H1 (cell line): ENCODE measurements around the gene DNER. TPM values are rescaled to one million over a fixed set of nuclear protein-coding genes. Genes with fewer than 3 reads are reported as not detected.

Experiments
- BCL11A ChIP-seq, 2 experiments: IDR thresholded peaks; one replicate each; pipeline ENCODE4 v1.6.1; 2011; ENCODE audit warnings: low read depth in 2 of 2, low read length in 2 of 2, mild to moderate bottlenecking in 2 of 2
- EGR1 ChIP-seq: IDR thresholded peaks from 2 replicates; pipeline ENCODE4 v1.6.1; 2011; ENCODE audit warnings: low read depth, low read length, borderline replicate concordance
- KDM4A ChIP-seq: IDR thresholded peaks from one replicate; pipeline ENCODE4 v1.7.1; 2012; ENCODE audit warnings: low read depth, mild to moderate bottlenecking, moderate library complexity, low read length, inconsistent platforms; ENCODE audit not compliant: severe bottlenecking
- TAF7 ChIP-seq: optimal IDR thresholded peaks from 2 replicates; pipeline ENCODE3; 2011; ENCODE audit warnings: low read depth, mild to moderate bottlenecking, inconsistent platforms, low read length, moderate library complexity, borderline replicate concordance
- polyA plus RNA-seq, 7 experiments: library from polyadenylated mRNA; depleted of rRNA in 3 of 7; stranded (reverse) in 5 of 7; unstranded in 2 of 7; fragments of >200 nt in 5 of 7; fragments of 200-250 nt in 2 of 7; gene quantifications; 1 replicate in 5 of 7; 2 replicates in 1 of 7; 4 replicates in 1 of 7; pipeline versions ENCODE4 v1.2.1 to v1.2.3, GENCODE V29; 2011 to 2013; ENCODE audit warnings: missing spikeins in 2 of 7, mixed read lengths in 2 of 7
- total RNA-seq: library from RNA; stranded (reverse); fragmentation: NEBNext Ultra II Directional; extraction: Animal tissue kit (Norgen Biotek cat#: 25700); gene quantifications from 2 replicates; pipeline ENCODE4 v1.2.1, GENCODE V29; 2021
- TF ChIP-seq, protein P1 (sequence below): fragments of 300-600 bp; sonication (generic); IDR thresholded peaks from 2 replicates; pipeline ENCODE4 v1.7.1; 2012; ENCODE audit warnings: low read length, moderate library complexity, mild to moderate bottlenecking, inconsistent platforms; ENCODE audit not compliant: insufficient replicate concordance
- TF ChIP-seq, protein P2 (sequence below): IDR thresholded peaks from 2 replicates; pipeline ENCODE4 v1.6.1; 2011; ENCODE audit warnings: low read length, improper control_type of control experiment

DNER gene
- total and polyA plus RNA-seq, 2 of the 8 experiments (the other 6 are each of a cell fraction or from before 2014, with no cell fraction given), result 6.8 to 16.3 TPM

DNA sequence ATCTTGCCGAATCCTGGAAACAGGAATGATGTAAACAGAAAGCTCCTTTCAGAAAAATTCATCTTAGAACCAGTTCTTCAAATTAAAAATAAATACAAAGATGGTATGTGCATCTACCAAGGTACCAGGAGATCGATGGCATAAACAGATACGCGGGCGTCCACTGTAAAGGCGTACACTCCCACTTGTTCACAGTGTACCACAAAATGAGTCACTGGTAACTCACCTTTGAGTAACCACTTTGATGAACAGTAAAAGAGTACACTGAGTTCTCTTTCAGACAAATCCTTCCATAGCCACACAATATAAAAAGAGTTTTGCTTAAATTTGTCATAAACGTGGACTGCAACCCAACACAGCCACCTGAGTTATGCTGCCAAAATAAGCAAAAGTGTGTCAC is 128.3 kb downstream of the DNER start (continued):
- TF ChIP-seq, protein P1, sequence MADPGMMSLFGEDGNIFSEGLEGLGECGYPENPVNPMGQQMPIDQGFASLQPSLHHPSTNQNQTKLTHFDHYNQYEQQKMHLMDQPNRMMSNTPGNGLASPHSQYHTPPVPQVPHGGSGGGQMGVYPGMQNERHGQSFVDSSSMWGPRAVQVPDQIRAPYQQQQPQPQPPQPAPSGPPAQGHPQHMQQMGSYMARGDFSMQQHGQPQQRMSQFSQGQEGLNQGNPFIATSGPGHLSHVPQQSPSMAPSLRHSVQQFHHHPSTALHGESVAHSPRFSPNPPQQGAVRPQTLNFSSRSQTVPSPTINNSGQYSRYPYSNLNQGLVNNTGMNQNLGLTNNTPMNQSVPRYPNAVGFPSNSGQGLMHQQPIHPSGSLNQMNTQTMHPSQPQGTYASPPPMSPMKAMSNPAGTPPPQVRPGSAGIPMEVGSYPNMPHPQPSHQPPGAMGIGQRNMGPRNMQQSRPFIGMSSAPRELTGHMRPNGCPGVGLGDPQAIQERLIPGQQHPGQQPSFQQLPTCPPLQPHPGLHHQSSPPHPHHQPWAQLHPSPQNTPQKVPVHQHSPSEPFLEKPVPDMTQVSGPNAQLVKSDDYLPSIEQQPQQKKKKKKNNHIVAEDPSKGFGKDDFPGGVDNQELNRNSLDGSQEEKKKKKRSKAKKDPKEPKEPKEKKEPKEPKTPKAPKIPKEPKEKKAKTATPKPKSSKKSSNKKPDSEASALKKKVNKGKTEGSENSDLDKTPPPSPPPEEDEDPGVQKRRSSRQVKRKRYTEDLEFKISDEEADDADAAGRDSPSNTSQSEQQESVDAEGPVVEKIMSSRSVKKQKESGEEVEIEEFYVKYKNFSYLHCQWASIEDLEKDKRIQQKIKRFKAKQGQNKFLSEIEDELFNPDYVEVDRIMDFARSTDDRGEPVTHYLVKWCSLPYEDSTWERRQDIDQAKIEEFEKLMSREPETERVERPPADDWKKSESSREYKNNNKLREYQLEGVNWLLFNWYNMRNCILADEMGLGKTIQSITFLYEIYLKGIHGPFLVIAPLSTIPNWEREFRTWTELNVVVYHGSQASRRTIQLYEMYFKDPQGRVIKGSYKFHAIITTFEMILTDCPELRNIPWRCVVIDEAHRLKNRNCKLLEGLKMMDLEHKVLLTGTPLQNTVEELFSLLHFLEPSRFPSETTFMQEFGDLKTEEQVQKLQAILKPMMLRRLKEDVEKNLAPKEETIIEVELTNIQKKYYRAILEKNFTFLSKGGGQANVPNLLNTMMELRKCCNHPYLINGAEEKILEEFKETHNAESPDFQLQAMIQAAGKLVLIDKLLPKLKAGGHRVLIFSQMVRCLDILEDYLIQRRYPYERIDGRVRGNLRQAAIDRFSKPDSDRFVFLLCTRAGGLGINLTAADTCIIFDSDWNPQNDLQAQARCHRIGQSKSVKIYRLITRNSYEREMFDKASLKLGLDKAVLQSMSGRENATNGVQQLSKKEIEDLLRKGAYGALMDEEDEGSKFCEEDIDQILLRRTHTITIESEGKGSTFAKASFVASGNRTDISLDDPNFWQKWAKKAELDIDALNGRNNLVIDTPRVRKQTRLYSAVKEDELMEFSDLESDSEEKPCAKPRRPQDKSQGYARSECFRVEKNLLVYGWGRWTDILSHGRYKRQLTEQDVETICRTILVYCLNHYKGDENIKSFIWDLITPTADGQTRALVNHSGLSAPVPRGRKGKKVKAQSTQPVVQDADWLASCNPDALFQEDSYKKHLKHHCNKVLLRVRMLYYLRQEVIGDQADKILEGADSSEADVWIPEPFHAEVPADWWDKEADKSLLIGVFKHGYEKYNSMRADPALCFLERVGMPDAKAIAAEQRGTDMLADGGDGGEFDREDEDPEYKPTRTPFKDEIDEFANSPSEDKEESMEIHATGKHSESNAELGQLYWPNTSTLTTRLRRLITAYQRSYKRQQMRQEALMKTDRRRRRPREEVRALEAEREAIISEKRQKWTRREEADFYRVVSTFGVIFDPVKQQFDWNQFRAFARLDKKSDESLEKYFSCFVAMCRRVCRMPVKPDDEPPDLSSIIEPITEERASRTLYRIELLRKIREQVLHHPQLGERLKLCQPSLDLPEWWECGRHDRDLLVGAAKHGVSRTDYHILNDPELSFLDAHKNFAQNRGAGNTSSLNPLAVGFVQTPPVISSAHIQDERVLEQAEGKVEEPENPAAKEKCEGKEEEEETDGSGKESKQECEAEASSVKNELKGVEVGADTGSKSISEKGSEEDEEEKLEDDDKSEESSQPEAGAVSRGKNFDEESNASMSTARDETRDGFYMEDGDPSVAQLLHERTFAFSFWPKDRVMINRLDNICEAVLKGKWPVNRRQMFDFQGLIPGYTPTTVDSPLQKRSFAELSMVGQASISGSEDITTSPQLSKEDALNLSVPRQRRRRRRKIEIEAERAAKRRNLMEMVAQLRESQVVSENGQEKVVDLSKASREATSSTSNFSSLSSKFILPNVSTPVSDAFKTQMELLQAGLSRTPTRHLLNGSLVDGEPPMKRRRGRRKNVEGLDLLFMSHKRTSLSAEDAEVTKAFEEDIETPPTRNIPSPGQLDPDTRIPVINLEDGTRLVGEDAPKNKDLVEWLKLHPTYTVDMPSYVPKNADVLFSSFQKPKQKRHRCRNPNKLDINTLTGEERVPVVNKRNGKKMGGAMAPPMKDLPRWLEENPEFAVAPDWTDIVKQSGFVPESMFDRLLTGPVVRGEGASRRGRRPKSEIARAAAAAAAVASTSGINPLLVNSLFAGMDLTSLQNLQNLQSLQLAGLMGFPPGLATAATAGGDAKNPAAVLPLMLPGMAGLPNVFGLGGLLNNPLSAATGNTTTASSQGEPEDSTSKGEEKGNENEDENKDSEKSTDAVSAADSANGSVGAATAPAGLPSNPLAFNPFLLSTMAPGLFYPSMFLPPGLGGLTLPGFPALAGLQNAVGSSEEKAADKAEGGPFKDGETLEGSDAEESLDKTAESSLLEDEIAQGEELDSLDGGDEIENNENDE, result no peak
- TF ChIP-seq, protein P2, sequence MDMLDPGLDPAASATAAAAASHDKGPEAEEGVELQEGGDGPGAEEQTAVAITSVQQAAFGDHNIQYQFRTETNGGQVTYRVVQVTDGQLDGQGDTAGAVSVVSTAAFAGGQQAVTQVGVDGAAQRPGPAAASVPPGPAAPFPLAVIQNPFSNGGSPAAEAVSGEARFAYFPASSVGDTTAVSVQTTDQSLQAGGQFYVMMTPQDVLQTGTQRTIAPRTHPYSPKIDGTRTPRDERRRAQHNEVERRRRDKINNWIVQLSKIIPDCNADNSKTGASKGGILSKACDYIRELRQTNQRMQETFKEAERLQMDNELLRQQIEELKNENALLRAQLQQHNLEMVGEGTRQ, result no peak
- TF ChIP-seq BCL11A (IDR thresholded peaks at IDR 0.05; ENCODE audit: low read depth in 2 of 2, low read length in 2 of 2) (no peak), KDM4A (no peak), EGR1 (no peak), TAF7 (no peak)
